T-cell (primary cell): ENCODE data around the gene BTK. TPM values are rescaled to one million over a fixed set of nuclear protein-coding genes. Genes with fewer than 3 reads are reported as not detected.
A peak's percentile ranks its signal among the peaks of the same experiment; 100 is the strongest.

ENCODE experiments used
- ATAC-seq, 4 experiments: fragments of 200-7000 bp in 3 of 4; fragments of 150-1000 bp in 1 of 4; cut with Tn5 transposase; replicated peaks in 1 of 4; 1 replicate in 3 of 4; 2 replicates in 1 of 4; pipeline ENCODE4 v1.10.0; 2021; ENCODE audit warnings: moderate library complexity in 3 of 4, mild to moderate bottlenecking in 2 of 4, moderate number of reproducible peaks in 1 of 4
- CTCF ChIA-PET, 2 donors: fragments of 300-600 bp; sonication (Branson Sonifier 250); formaldehyde crosslinking; loops; one replicate each; lab custom pipeline; 2022; ENCODE audit warnings: antibody characterized with exemption in 2 of 2; lab: Charles Lee
- POLR2A ChIA-PET, 2 donors: fragments of 300-600 bp; sonication (Branson Sonifier 250); formaldehyde crosslinking; loops; one replicate each; lab custom pipeline; 2022; ENCODE audit warnings: antibody characterized with exemption in 2 of 2; lab: Charles Lee
- DNase-seq, 35 experiments: peaks; one replicate each; pipeline versions ENCODE4 v3.0.0 to v3.0.0-alpha.2; 2013 to 2023
- H3K27ac ChIP-seq: one replicate; pipeline ENCODE4 v1.5.1; 2013; ENCODE audit warnings: low read length
- H3K27me3 ChIP-seq, 2 experiments: replicated peaks in 1 of 2; 1 replicate in 1 of 2; 2 replicates in 1 of 2; pipeline versions ENCODE4 v1.6.1 to v1.7.0; 2013; ENCODE audit warnings: low read length in 1 of 2, mixed read lengths in 1 of 2; ENCODE audit not compliant: control insufficient read depth in 2 of 2, insufficient read depth in 2 of 2; ENCODE audit errors: extremely low read depth in 1 of 2
- H3K36me3 ChIP-seq, 2 donors: 1 replicate in 1 of 2; 2 replicates in 1 of 2; pipeline versions ENCODE4 v1.6.1 to v1.7.0; 2013; ENCODE audit warnings: low read length in 1 of 2; ENCODE audit not compliant: control insufficient read depth in 2 of 2, insufficient read depth in 1 of 2; ENCODE audit errors: extremely low read depth in 1 of 2
- H3K4me1 ChIP-seq, 2 experiments: 1 replicate in 1 of 2; 2 replicates in 1 of 2; pipeline versions ENCODE4 v1.6.1 to v1.7.0; 2013; ENCODE audit warnings: low read length in 2 of 2, mixed read lengths in 1 of 2; ENCODE audit not compliant: insufficient read depth in 2 of 2, control insufficient read depth in 1 of 2; ENCODE audit errors: extremely low read depth in 1 of 2
- H3K4me3 ChIP-seq, 2 donors: 1 replicate in 1 of 2; 2 replicates in 1 of 2; pipeline versions ENCODE4 v1.5.1 to v1.7.0; 2013; ENCODE audit warnings: mild to moderate bottlenecking in 2 of 2, low read length in 1 of 2, moderate library complexity in 1 of 2; ENCODE audit not compliant: control insufficient read depth in 1 of 2; ENCODE audit errors: extremely low read depth in 1 of 2
- H3K9me3 ChIP-seq: 2 replicates; pipeline ENCODE4 v1.7.0; 2013
- H3K27ac Mint-ChIP-seq, 2 donors: one replicate each; pipeline ENCODE4 v1.8.0; 2020 to 2021; ENCODE audit warnings: mild to moderate bottlenecking in 2 of 2, mixed read lengths in 2 of 2
- H3K27me3 Mint-ChIP-seq, 2 donors: one replicate each; pipeline ENCODE4 v1.8.0; 2021 to 2022; ENCODE audit warnings: mixed read lengths in 2 of 2
- H3K36me3 Mint-ChIP-seq: one replicate; pipeline ENCODE4 v1.8.0; 2021; ENCODE audit warnings: mixed read lengths
- H3K4me1 Mint-ChIP-seq, 3 donors: one replicate each; pipeline ENCODE4 v1.8.0; 2020 to 2022; ENCODE audit warnings: mixed read lengths in 3 of 3, mild to moderate bottlenecking in 1 of 3
- H3K4me3 Mint-ChIP-seq, 3 donors: one replicate each; pipeline ENCODE4 v1.8.0; 2020 to 2022; ENCODE audit warnings: mild to moderate bottlenecking in 3 of 3, mixed read lengths in 3 of 3, moderate library complexity in 3 of 3
- H3K9me3 Mint-ChIP-seq, 3 donors: one replicate each; pipeline ENCODE4 v1.8.0; 2020 to 2022; ENCODE audit warnings: mixed read lengths in 3 of 3
- WGBS: methylation state at CpG from one replicate; pipeline ENCODE4 v1.1.5; 2013; ENCODE audit warnings: missing lambda C conversion rate; ENCODE audit not compliant: insufficient coverage; 5-methylcytosine and 5-hydroxymethylcytosine counted together
- total RNA-seq, 35 experiments: library from RNA in 6 of 35; stranded (reverse) in 6 of 35; fragments of 120-200 nt in 1 of 35; gene quantifications; one replicate each; pipeline versions ENCODE4 v1.2.1 to v1.2.4 and lab custom pipeline; 2013 to 2026

The BTK gene
- total RNA-seq, 5 donors from 2014 or later (not counting 1 experiment from before 2014, with no cell fraction given), result 1.6 to 9.5 (median 4.1) TPM

GRCh38 chrX:101417981-101418841 lies 32.2 kb upstream of the BTK start:
- no peaks in the 10 kb centered on the region for H3K36me3 ChIP-seq
- Mint-ChIP-seq H3K4me1 (peaks cover 24 to 46% (median 28%) of the 10 kb centered on the region in 3 donors), H3K4me3 (peak overlapping the region; percentile 80 to 94 (median 86)), H3K36me3 (peaks cover 8% of the 10 kb centered on the region), H3K9me3 (no peaks in the 10 kb centered on the region), H3K27me3 (peaks cover 0 to 8% of the 10 kb centered on the region in 2 donors), H3K27ac (peak overlapping the region; percentile 87 to 91)
- ChIA-PET POLR2A (interaction anchor here (0.6 to 0.7 kb wide), 5 partner anchors 19 to 510 kb away, joined by 3 to 9 read pairs (median 7); no protein-coding TSS in a partner anchor), CTCF (interaction anchor here (0.6 to 1.2 kb wide), 5 partner anchors 9 to 736 kb away, joined by 3 to 8 read pairs (median 4); no protein-coding TSS in a partner anchor)
- ATAC-seq (peak; percentile 30 to 57 (median 44)), DNase-seq (peak in 24 of 35 experiments; percentile 3 to 49 (median 13))
- peak overlapping the region; percentile 60 to 82 for H3K4me3 ChIP-seq
- peaks cover 0 to 2% of the 10 kb centered on the region in 2 experiments for H3K27me3 ChIP-seq
- no peaks in the 10 kb centered on the region for H3K9me3 ChIP-seq
- WGBS, result 3% methylated on average over 14 of the region's 56 CpGs
- peaks cover 2 to 20% of the 10 kb centered on the region in 2 experiments for H3K4me1 ChIP-seq
- peak overlapping the region; percentile 87 for H3K27ac ChIP-seq

- H3K27me3 Mint-ChIP-seq, result peaks cover 0 to 14% of the 10 kb centered on the region in 2 donors
- peaks cover 2 to 20% of the 10 kb centered on the region in 2 experiments for H3K4me1 ChIP-seq
- H3K9me3 Mint-ChIP-seq, result no peaks in the 10 kb centered on the region
- POLR2A ChIA-PET, result interaction anchor here in 1 of 2 donors (0.6 kb wide), 2 partner anchors 25 to 154 kb away, joined by 3 read pairs; no protein-coding TSS in a partner anchor
- peaks cover 17% of the 10 kb centered on the region for H3K36me3 Mint-ChIP-seq
- H3K27me3 ChIP-seq, result peaks cover 0 to 2% of the 10 kb centered on the region in 2 experiments
- H3K4me3 ChIP-seq, result no peak overlapping the region
- CTCF ChIA-PET, result interaction anchor here (0.8 to 1.2 kb wide), 4 partner anchors 19 to 594 kb away, joined by 3 read pairs; no protein-coding TSS in a partner anchor
- H3K4me1 Mint-ChIP-seq, result peaks cover 34 to 55% (median 39%) of the 10 kb centered on the region in 3 donors
- H3K9me3 ChIP-seq, result no peaks in the 10 kb centered on the region
- ATAC-seq (no peak), DNase-seq (no peak)
- no CpG with 5 or more reads among the region's 4 CpGs for WGBS
- H3K27ac ChIP-seq, result no peak overlapping the region
- H3K36me3 ChIP-seq, result peaks cover 0 to 10% of the 10 kb centered on the region in 2 donors
- peak overlapping the region; percentile 80 to 94 (median 86) for H3K4me3 Mint-ChIP-seq
- peak overlapping the region; percentile 87 to 91 for H3K27ac Mint-ChIP-seq
Observed at GRCh38 chrX:101417190-101417589, 31.2 kb upstream of the BTK start.

GRCh38 chrX:101416691-101417090 lies 30.7 kb upstream of the BTK start:
- Mint-ChIP-seq H3K27me3 (peaks cover 0 to 19% of the 10 kb centered on the region in 2 donors), H3K9me3 (no peaks in the 10 kb centered on the region), H3K4me3 (peak overlapping the region in 2 of 3 donors; percentile 37 to 94), H3K4me1 (peaks cover 39 to 59% (median 39%) of the 10 kb centered on the region in 3 donors), H3K36me3 (peaks cover 19% of the 10 kb centered on the region), H3K27ac (peak overlapping the region; percentile 67 to 91)
- H3K4me3 ChIP-seq, result no peak overlapping the region
- 100% methylated on average over 3 of the region's 7 CpGs for WGBS
- H3K27me3 ChIP-seq, result peaks cover 0 to 2% of the 10 kb centered on the region in 2 experiments
- ATAC-seq, result no peak
- no peaks in the 10 kb centered on the region for H3K9me3 ChIP-seq
- ChIA-PET POLR2A (interaction anchor here in 1 of 2 donors (0.6 to 0.9 kb wide), 2 partner anchors 12 to 155 kb away, joined by 3 to 5 read pairs; no protein-coding TSS in a partner anchor), CTCF (interaction anchor here (0.6 to 1.0 kb wide), 7 partner anchors 14 to 1484 kb away, joined by 3 to 10 read pairs (median 5); no protein-coding TSS in a partner anchor)
- H3K36me3 ChIP-seq, result peaks cover 0 to 14% of the 10 kb centered on the region in 2 donors
- no peak for DNase-seq
- no peak overlapping the region for H3K27ac ChIP-seq
- H3K4me1 ChIP-seq, result peaks cover 2 to 20% of the 10 kb centered on the region in 2 experiments

- DNase-seq, result peak in 17 of 35 experiments; percentile 4 to 84 (median 18)
- ChIA-PET CTCF (interaction anchor here (0.7 to 1.9 kb wide), 5 partner anchors 10 to 343 kb away, joined by 3 to 10 read pairs (median 5); no protein-coding TSS in a partner anchor), POLR2A (interaction anchor here in 1 of 2 donors (0.6 to 0.9 kb wide), 3 partner anchors 13 to 192 kb away, joined by 3 to 5 read pairs (median 3); no protein-coding TSS in a partner anchor)
- Histone ChIP-seq H3K27me3 (peaks cover 0 to 2% of the 10 kb centered on the region in 2 experiments), H3K4me3 (no peak overlapping the region), H3K27ac (peak overlapping the region; percentile 66), H3K4me1 (peaks cover 8 to 25% of the 10 kb centered on the region in 2 experiments), H3K9me3 (no peaks in the 10 kb centered on the region), H3K36me3 (peaks cover 0 to 14% of the 10 kb centered on the region in 2 donors)
- WGBS, result no CpG with 5 or more reads among the region's 12 CpGs
- peak overlapping the region; percentile 85 to 87 for H3K27ac Mint-ChIP-seq
- ATAC-seq, result peak; percentile 65 to 76 (median 72)
- peaks cover 44 to 63% (median 46%) of the 10 kb centered on the region in 3 donors for H3K4me1 Mint-ChIP-seq
- H3K9me3 Mint-ChIP-seq, result no peaks in the 10 kb centered on the region
- peaks cover 17% of the 10 kb centered on the region for H3K36me3 Mint-ChIP-seq
- peak overlapping the region in 2 of 3 donors; percentile 12 to 25 for H3K4me3 Mint-ChIP-seq
- H3K27me3 Mint-ChIP-seq, result peaks cover 0 to 23% of the 10 kb centered on the region in 2 donors
Observed at GRCh38 chrX:101415180-101416145, 29.5 kb upstream of the BTK start.

GRCh38 chrX:101411984-101412383 lies 26.0 kb upstream of the BTK start:
- no peaks in the 10 kb centered on the region for H3K9me3 ChIP-seq
- Mint-ChIP-seq H3K4me3 (no peak overlapping the region), H3K27me3 (peaks cover 0 to 20% of the 10 kb centered on the region in 2 donors), H3K4me1 (peaks cover 31 to 51% (median 47%) of the 10 kb centered on the region in 3 donors), H3K27ac (no peak overlapping the region), H3K9me3 (no peaks in the 10 kb centered on the region), H3K36me3 (peaks cover 15% of the 10 kb centered on the region)
- 89% methylated on average over 3 of the region's 10 CpGs for WGBS
- no peaks in the 10 kb centered on the region for H3K27me3 ChIP-seq
- ChIA-PET CTCF (interaction anchor here in 1 of 2 donors (0.6 kb wide), 1 partner anchor 67 kb away, joined by 3 read pairs; no protein-coding TSS in a partner anchor), POLR2A (no interaction called here)
- DNase-seq (no peak), ATAC-seq (no peak)
- H3K36me3 ChIP-seq, result peaks cover 0 to 14% of the 10 kb centered on the region in 2 donors
- no peak overlapping the region for H3K27ac ChIP-seq
- no peak overlapping the region for H3K4me3 ChIP-seq
- H3K4me1 ChIP-seq, result peaks cover 17 to 24% of the 10 kb centered on the region in 2 experiments
